ENCODE results near the gene KRT85. TPM values are rescaled to one million over a fixed set of nuclear protein-coding genes. Genes with fewer than 3 reads are reported as not detected.

KRT85 gene
- total RNA-seq = under 0.01 TPM in 1 of 2 replicates, not detected in the other

GRCh38 chr12:52366738-52367485 is at the start of gene KRT85:
TSS of gene KRT85 (minus strand) at chr12:52367481. CDS start at chr12:52367405, 76 bp downstream.

GRCh38 chr12:52405922-52406385 is 38.7 kb upstream of the KRT85 start, which contains the start of gene KRT82:
TSS of gene KRT82 (minus strand) at chr12:52406335. CDS start at chr12:52406277, 58 bp downstream.

GRCh38 chr12:52385226-52385702 is 18.0 kb upstream of the KRT85 start, which contains the start of gene KRT84:
TSS of gene KRT84 (minus strand) at chr12:52385652. CDS start at chr12:52385585, 67 bp downstream.

GRCh38 chr12:52320784-52321400 is 46.4 kb downstream of the KRT85 start, which contains the start of gene KRT83:
TSS of gene KRT83 (minus strand) at chr12:52321398. CDS start at chr12:52321335, 63 bp downstream.

Other genes with a start within 250 kb of the KRT85 start
- gene KRT80, start 175.5 kb downstream of the KRT85 start, total RNA-seq = 0.22 TPM in 1 of 2 replicates, not detected in the other
- gene KRT7, start 134.2 kb downstream of the KRT85 start, total RNA-seq = 636 and 2,495 TPM in 2 replicates
- gene KRT86, start 92.8 kb downstream of the KRT85 start, total RNA-seq = not detected in 2 replicates
- not detected in 2 replicates for gene KRT81, start 75.9 kb downstream of the KRT85 start, total RNA-seq
- not detected in 2 replicates for gene KRT83, start 46.1 kb downstream of the KRT85 start, total RNA-seq
- not detected in 2 replicates for gene KRT84, start 18.2 kb upstream of the KRT85 start, total RNA-seq
- not detected in 2 replicates for gene KRT82, start 38.9 kb upstream of the KRT85 start, total RNA-seq
- gene KRT75, start 66.9 kb upstream of the KRT85 start, total RNA-seq = not detected in 2 replicates
- 1.2 and 2.9 TPM in 2 replicates for gene KRT6B, start 84.7 kb upstream of the KRT85 start, total RNA-seq
- gene KRT6C, start 106.3 kb upstream of the KRT85 start, total RNA-seq = 6.3 and 9.3 TPM in 2 replicates
- 2,135 and 6,405 TPM in 2 replicates for gene KRT6A, start 125.8 kb upstream of the KRT85 start, total RNA-seq
- 884 and 2,107 TPM in 2 replicates for gene KRT5, start 152.9 kb upstream of the KRT85 start, total RNA-seq
- under 0.01 and 0.22 TPM in 2 replicates for gene KRT71, start 185.7 kb upstream of the KRT85 start, total RNA-seq
- not detected in 2 replicates for gene KRT74, start 206.4 kb upstream of the KRT85 start, total RNA-seq
- not detected in 2 replicates for gene KRT72, start 234.0 kb upstream of the KRT85 start, total RNA-seq